ENCODE results near the gene GPSM3. TPM values are rescaled to one million over a fixed set of nuclear protein-coding genes. Genes with fewer than 3 reads are reported as not detected.
A peak's percentile ranks its signal among the peaks of the same experiment; 100 is the strongest.

The GPSM3 gene
- total and polyA plus RNA-seq, 2 of the 13 experiments (the other 11 are each of a cell fraction or from before 2014, with no cell fraction given) = 0.18 to 6.2 TPM

- TF ChIP-seq STAT6 (CRISPR knock-in tag; IDR thresholded peaks at IDR 0.05; ENCODE audit: borderline replicate concordance) (no peak), SOX6 (IDR thresholded peaks at IDR 0.05) (no peak), SOX6 (CRISPR knock-in tag; IDR thresholded peaks at IDR 0.05) (0 out of 2 replicates have a peak, but pooled peaks have one; percentile 38), SPEN (CRISPR knock-in tag; IDR thresholded peaks at IDR 0.05; ENCODE audit: low read depth) (peak; percentile 49; the same call in 1 of the 2 replicates), PHF21A (CRISPR knock-in tag; IDR thresholded peaks at IDR 0.05) (no peak), ZNF20 (CRISPR knock-in tag; IDR thresholded peaks at IDR 0.05) (no peak), ZNF781 (CRISPR knock-in tag; IDR thresholded peaks at IDR 0.05; ENCODE audit: borderline replicate concordance, not compliant biosample characterization) (no peak), ZNF326 (CRISPR knock-in tag; IDR thresholded peaks at IDR 0.05; ENCODE audit: borderline replicate concordance) (no peak), TAF15 (IDR thresholded peaks at IDR 0.05; ENCODE audit: low read depth, low read length, poor library complexity, severe bottlenecking) (no peak), IKZF1 (IDR thresholded peaks at IDR 0.05) (no peak), GTF3A (CRISPR knock-in tag; conservative IDR thresholded peaks at IDR 0.05) (no peak), ZNF607 (CRISPR knock-in tag; IDR thresholded peaks at IDR 0.05; ENCODE audit: borderline replicate concordance) (no peak), ZNF543 (CRISPR knock-in tag; IDR thresholded peaks at IDR 0.05) (0 out of 2 replicates have a peak, but pooled peaks have one; percentile 40), CHD2 (IDR thresholded peaks at IDR 0.05; ENCODE audit: low read depth, low read length) (no peak), KDM5A (IDR thresholded peaks at IDR 0.05; ENCODE audit: borderline replicate concordance, low read length) (peak; percentile 75; the same call in 1 of the 2 replicates), ZNF619 (CRISPR knock-in tag; IDR thresholded peaks at IDR 0.05) (no peak), HMGXB4 (CRISPR knock-in tag; IDR thresholded peaks at IDR 0.05; ENCODE audit: borderline replicate concordance in 1 of 2, low read depth in 1 of 2) (peak; percentile 11 to 75; a peak in 2 of 4 replicates), NRL (CRISPR knock-in tag; IDR thresholded peaks at IDR 0.05; ENCODE audit: borderline replicate concordance) (no peak), ZNF446 (CRISPR knock-in tag; IDR thresholded peaks at IDR 0.05) (no peak), EZH2 (conservative IDR thresholded peaks at IDR 0.05; ENCODE audit: low read depth, low read length) (no peak), ZKSCAN5 (CRISPR knock-in tag; IDR thresholded peaks at IDR 0.05) (peak; percentile 86), ZSCAN22 (CRISPR knock-in tag; IDR thresholded peaks at IDR 0.05) (no peak), TCF7 (IDR thresholded peaks at IDR 0.05; ENCODE audit: low read depth) (no peak)
- TF ChIP-seq, protein P1, sequence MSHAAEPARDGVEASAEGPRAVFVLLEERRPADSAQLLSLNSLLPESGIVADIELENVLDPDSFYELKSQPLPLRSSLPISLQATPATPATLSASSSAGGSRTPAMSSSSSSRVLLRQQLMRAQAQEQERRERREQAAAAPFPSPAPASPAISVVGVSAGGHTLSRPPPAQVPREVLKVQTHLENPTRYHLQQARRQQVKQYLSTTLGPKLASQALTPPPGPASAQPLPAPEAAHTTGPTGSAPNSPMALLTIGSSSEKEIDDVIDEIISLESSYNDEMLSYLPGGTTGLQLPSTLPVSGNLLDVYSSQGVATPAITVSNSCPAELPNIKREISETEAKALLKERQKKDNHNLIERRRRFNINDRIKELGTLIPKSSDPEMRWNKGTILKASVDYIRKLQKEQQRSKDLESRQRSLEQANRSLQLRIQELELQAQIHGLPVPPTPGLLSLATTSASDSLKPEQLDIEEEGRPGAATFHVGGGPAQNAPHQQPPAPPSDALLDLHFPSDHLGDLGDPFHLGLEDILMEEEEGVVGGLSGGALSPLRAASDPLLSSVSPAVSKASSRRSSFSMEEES (CRISPR knock-in tag; IDR thresholded peaks at IDR 0.05) = 0 out of 2 replicates have a peak, but pooled peaks have one; percentile 24
Observed at GRCh38 chr6:32190054-32190851, 2.2 kb downstream of the GPSM3 start, which contains the start of gene PBX2 (continued).
